IPS DF 19.7 (cell line): ENCODE results near the gene HTN3.
"Not testable (repeated sequence)": the region's sequence is repeated elsewhere in the genome, so short reads cannot be mapped to it uniquely, and the experiment has no call there.

Experiments
- DNase-seq: peaks from one replicate; pipeline ENCODE4 v3.0.0-alpha.2; 2013; ENCODE audit warnings: low read depth, low spot score

The HTN3 gene

DNA sequence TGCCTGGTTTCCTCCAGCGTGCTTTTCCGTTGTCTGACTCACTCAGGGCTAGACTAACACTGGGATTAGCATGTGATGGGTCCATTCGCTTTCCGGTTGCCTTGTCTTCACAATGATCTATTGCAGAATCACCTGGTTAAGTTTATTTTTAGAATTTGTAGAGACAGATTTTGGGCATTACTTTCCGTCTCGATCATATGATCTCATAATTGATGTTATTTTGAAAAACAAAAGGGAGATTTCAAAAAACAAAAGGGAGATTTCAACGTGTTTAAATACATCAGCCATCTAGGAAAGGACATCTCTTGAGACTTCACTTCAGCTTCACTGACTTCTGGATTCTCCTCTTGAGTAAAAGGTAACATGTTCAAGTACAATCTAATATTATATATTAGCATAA, at the start of gene HTN3:
HTN3 (plus strand) TSS at position 301 of the 400 bp plus-strand sequence. CDS start 2,282 bp downstream, outside the sequence.
- not testable (repeated sequence) for DNase-seq

DNA sequence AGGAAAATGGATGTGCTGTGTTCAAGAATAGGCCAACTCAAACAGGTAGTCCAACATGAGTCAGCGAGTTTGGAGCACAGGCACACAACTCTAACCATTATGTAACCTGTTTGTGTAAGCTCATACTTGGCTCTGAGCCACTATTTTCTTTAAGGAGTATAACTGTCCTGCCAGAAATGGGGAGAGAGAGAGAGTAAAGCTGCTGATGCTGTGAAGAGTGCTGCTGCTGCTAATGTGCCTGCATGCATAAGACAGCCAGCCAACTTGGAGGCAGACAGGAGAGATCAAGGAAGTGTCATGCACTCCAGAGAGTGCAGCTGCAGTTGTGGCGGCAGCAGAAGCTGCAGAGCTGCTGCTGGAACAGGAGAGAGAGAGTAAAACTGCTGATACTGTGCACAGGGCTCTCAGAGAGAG, 44.2 kb upstream of the HTN3 start:
- no peak for DNase-seq

DNA sequence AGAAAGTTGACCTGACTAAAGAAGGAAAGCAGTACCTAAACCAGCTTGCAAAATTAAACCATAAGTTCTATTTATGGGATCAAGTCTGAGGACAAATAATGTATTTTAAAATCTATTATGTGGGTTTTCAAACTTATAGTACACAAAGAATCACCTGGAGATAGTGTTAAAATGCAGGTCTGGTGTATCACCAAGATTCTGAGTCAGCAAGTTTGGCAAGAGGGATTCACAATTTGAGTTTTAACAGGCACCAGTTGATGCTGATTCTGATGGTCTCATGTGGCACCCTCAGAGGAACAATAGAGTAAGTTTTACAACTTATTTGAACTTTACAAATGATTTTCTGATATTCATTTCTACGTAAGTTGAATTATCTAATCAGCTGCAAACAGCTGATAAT, 41.6 kb upstream of the HTN3 start:
- no peak for DNase-seq

GRCh38 chr4:69991016-69991415, 37.2 kb upstream of the HTN3 start:
- no peak for DNase-seq

DNA sequence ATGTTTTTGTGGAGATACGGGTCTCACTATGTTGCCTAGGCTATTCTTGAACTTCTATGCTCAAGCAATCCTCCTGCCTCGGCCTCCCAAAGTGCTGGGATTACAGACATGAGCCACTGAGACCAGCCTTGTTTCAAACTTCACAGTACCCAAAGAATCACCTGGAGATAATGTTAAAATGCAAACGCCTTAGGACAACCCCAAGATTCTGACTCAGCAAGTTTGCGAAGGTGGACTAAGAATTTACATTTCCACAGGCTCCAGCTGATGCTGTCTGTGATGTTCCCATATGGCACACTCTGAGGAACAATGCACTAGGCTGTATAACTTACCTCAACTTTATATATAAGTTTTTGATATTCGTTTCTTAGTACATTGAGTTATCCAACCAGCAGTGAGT, 33.5 kb upstream of the HTN3 start:
- no peak for DNase-seq

GRCh38 chr4:69995526-69996016, 32.7 kb upstream of the HTN3 start, which contains the start of gene STATH:
STATH (plus strand) TSS chr4:69995966; CDS start chr4:69998438, 2,472 bp downstream.
- DNase-seq: no peak

DNA sequence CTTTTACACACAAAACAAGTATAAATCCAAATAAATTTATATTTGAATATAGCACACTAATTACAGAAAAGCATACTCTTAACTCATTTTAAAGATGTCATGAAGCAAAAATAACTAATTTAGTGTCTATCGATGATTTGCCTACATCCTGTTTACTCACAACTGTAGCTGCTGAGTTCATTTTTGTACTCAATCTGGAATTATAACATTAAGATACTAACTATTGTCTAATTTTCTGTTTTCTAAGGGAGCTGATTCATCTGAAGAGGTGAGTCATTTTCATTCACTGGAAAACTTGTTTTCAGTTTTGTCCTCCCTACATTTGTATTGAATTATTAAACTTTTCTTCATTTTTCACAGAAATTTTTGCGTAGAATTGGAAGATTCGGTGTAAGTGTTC, 28.8 kb upstream of the HTN3 start:
- DNase-seq: no peak

GRCh38 chr4:70000711-70001110, 27.5 kb upstream of the HTN3 start:
- DNase-seq: no peak

DNA sequence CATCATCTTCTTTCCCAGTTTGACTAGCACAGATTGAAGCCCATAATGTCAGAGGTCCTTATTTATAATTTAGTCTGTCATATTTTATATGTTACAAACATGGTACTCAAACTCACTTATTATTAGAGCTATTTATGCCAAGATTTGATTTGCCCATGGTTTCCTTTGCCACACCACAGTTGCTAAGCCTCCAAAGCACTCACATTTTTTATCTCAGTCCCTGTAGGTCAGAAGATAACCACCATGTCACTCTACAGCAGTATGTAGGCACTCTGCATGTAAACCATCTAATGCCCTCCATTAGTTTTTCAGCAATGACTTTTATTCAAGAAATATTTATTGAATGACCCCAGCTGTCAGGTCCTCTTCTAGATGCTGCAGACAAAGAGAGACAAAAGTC, 25.8 kb upstream of the HTN3 start:
- no peak for DNase-seq

DNA sequence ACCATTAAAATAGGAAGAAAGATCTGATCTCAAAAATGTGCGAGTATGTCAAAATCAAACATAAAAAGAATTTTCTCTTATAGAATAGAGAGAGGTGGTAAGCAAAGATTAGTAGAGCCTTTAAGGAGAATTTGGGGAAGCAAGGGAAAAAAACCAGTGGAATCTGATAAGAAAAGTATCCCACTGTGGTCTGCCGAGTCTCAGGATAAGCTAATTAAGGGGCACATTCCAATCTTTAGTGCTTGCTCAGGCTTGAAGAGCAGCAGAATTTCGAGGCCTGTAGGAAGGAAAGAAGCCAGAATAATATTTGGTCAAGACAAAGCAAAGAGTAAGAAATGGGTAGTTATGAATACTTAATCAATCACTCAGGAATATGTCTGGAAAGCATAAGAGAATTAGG, 19.5 kb upstream of the HTN3 start:
- no peak for DNase-seq

GRCh38 chr4:70019006-70019405, 9.3 kb upstream of the HTN3 start:
- DNase-seq: not testable (repeated sequence)

GRCh38 chr4:70023218-70023617, 5.0 kb upstream of the HTN3 start:
- no peak for DNase-seq

DNA sequence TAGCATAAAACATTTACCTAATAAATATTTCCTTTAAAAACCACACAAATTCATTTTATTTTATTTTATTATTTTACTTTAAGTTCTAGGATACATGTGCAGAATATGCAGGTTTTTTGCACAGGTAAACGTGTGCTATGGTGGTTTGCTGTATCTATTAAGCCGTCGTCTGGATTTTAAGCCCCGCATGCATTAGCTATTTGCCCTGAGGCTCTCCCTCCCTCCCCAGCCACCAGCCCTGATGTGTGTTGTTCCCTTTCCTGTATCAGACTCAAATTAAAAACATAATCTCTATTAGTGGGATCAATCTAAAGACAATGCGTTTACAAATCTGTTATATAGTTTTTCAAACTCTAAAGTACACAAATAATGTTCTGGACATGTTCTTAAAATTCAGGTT, 1.2 kb upstream of the HTN3 start:
- no peak for DNase-seq

GRCh38 chr4:70037559-70037958, 9.3 kb downstream of the HTN3 start:
- not testable (repeated sequence) for DNase-seq

GRCh38 chr4:70039928-70040327, 11.7 kb downstream of the HTN3 start:
- DNase-seq: not testable (repeated sequence)

GRCh38 chr4:70041652-70042286, 13.5 kb downstream of the HTN3 start:
- no peak for DNase-seq

- DNase-seq: not testable (repeated sequence)
Observed at GRCh38 chr4:70050138-70050537, 21.9 kb downstream of the HTN3 start, which contains the start of gene HTN1. HTN1 (plus strand) TSS chr4:70050438; CDS start chr4:70053077, 2,639 bp downstream.

DNA sequence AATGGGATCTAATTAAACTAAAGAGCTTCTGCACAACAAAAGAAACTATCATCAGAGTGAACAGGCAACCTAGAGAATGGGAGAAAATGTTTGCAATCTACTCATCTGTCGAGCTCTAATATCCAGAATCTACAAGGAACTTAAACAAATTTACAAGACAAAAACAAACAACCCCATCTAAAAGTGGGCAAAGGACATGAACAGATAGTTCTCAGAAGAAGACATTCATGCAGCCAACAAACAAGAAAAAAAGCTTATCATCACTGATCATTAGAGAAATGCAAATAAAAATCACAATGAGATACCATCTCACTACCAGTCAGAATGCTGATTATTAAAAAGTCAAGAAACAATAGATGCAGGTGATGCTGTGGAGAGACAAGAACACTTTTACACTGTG, 28.3 kb downstream of the HTN3 start:
- not testable (repeated sequence) for DNase-seq

- DNase-seq: no peak
Observed at GRCh38 chr4:70057651-70058050, 29.4 kb downstream of the HTN3 start.

DNA sequence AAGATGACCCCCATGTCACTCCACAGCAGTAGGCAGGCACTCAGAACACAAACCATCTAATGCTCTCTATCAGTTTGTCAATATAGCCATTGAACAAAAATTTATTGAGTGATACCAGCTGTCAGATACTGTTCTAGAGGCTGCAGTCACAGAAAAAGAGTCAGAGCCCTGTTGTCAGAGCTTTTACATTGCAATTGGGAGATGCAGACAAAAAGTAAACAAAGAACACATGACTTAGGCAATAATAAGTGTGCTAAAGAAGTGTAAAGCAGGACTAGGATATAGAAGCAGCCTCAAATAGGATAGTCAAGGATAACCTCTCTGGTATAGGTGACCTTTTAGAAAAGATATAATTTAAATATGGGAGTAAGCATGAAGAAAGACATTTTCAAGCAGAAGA, 30.9 kb downstream of the HTN3 start:
- no peak for DNase-seq

DNA sequence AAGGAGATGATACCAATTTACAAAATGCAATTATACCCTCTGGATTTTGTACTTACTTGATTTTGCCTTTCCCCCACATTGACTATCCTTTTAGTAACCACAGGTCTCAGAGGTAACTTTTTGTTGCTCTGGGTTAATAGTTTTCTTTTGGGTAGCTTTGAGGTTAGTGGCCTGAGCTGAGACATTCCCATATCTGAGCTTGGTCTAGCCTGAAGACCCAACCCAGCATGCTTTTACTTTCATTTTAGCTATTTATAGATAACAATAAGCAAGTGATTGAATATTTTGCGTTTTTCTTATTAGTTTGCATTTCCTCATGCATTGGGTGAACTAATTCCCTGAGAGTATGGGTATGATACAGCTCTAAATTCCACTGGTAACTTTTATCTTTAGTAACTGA, 33.7 kb downstream of the HTN3 start:
- DNase-seq: no peak

DNA sequence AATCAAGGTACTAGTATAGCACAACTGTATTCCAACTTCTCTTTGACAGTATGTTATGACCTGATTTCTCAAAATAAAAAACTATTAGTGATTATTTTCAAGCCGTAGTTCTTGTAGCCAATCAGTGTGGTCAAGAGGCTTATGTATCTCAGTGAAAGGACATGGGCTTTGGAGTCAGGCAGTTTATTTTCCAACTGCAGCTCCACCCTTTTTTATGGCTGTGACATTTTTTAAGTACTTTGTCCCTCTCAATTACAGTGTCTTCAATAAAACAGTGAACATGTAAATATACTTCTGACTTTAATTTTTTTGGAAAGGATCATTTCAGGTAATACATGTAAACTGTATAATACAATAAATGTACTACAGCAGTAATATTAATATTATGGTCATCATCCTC, 51.9 kb downstream of the HTN3 start:
- DNase-seq: no peak
